GM12875 (cell line): Measurements from ENCODE around the gene HDAC11.

ENCODE experiments used
- H3K4me3 ChIP-seq: one replicate; pipeline ENCODE4 v1.5.1; 2011; ENCODE audit warnings: low read depth, low read length, control low read depth
- TF ChIP-seq, protein P1 (sequence below): IDR thresholded peaks from 2 replicates; pipeline ENCODE4 v1.5.1; 2011; ENCODE audit warnings: low read depth, mild to moderate bottlenecking, control low read depth, inconsistent platforms, low read length, moderate library complexity, borderline replicate concordance; ENCODE audit not compliant: insufficient read depth

HDAC11 gene

DNA sequence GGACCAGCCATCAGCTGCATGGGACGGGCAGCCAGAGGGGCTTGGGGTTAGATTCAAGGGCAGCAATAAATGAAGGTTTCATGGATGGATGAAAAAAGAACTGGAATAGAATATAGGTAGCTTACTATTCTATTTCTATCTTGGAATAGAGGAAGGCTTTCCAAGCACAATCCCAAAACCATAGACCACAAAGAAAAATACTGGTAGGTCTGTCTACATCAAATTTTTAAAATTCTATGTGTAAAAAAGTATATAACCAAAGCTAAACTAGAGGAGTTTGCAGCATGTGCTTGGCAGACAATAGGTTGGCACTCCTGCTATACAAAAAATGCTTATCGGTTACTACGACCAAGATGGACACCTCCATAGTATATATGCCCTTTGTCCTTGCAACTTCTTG lies 61.6 kb downstream of the HDAC11 start:
- TF ChIP-seq, protein P1, sequence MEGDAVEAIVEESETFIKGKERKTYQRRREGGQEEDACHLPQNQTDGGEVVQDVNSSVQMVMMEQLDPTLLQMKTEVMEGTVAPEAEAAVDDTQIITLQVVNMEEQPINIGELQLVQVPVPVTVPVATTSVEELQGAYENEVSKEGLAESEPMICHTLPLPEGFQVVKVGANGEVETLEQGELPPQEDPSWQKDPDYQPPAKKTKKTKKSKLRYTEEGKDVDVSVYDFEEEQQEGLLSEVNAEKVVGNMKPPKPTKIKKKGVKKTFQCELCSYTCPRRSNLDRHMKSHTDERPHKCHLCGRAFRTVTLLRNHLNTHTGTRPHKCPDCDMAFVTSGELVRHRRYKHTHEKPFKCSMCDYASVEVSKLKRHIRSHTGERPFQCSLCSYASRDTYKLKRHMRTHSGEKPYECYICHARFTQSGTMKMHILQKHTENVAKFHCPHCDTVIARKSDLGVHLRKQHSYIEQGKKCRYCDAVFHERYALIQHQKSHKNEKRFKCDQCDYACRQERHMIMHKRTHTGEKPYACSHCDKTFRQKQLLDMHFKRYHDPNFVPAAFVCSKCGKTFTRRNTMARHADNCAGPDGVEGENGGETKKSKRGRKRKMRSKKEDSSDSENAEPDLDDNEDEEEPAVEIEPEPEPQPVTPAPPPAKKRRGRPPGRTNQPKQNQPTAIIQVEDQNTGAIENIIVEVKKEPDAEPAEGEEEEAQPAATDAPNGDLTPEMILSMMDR: no peak
- no peak overlapping the region for H3K4me3 ChIP-seq

DNA sequence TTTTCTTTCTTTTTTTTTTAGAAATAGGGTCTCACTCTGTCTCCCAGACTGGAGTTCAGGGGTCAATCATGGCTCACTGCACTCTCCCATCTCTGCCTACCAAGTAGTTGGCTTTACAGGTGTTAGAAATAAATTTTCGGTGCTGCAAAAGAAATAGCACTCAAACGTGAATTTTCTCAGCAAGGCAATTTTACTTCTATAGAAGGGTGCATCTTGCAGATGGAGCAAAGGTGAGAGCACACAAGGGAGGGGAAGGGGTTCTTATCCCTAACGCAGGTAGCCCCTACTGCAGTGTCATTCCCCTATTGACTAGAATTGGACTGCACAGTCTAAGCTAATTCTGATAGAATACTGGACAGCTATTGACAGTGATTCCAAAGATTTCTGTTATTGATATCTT lies 62.0 kb downstream of the HDAC11 start:
- TF ChIP-seq, protein P1: no peak
- H3K4me3 ChIP-seq: no peak overlapping the region

DNA sequence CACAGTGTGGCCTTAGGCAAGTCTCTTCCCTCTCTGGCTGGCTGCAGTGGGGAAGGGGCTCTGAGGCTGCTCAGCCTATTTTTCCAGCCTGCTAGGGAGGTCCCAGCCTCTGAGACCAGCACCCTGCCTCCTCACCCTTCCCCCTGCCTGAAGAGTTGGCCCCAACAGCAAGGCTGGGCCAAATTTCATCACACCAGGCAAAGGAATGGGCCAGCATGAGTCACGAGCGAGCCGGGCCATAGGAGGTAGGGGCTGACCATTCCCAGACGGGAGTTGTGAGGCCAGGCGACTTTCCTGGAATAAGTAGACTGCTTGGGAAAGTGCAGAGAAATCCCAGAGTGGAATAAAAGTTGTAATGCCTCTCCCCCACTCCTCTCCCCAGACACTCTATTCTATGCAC lies 63.1 kb downstream of the HDAC11 start:
- TF ChIP-seq, protein P1: no peak

DNA sequence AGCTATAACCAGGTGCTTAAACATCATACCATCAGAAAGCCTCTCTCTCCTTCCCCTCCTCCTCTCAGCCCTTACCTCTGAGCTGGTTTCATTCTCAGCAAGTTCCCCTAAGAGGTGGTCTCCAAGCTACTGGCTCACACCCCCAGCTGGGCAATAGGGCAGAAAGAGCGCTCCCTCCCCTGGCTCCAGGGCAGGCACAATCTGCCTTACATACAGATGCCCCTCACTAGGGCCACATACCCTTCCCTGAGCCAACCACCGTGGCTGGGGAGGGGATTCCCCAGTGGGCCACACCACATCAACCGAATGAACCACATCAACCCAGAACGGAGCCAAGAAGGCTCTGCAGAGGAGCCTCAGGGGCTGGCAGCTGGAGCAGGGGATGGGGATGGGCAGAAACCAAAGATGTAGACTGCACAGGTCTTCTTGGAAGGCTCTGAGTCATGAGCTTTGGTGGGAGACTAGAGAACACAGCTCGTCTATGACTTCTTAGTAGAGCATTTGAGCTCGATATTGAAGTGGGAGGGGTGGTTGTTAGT lies 64.3 kb downstream of the HDAC11 start:
- no peak overlapping the region for H3K4me3 ChIP-seq
- TF ChIP-seq, protein P1: no peak

More for the DNA sequence above, 63.1 kb downstream of the HDAC11 start:
- no peak overlapping the region for H3K4me3 ChIP-seq

DNA sequence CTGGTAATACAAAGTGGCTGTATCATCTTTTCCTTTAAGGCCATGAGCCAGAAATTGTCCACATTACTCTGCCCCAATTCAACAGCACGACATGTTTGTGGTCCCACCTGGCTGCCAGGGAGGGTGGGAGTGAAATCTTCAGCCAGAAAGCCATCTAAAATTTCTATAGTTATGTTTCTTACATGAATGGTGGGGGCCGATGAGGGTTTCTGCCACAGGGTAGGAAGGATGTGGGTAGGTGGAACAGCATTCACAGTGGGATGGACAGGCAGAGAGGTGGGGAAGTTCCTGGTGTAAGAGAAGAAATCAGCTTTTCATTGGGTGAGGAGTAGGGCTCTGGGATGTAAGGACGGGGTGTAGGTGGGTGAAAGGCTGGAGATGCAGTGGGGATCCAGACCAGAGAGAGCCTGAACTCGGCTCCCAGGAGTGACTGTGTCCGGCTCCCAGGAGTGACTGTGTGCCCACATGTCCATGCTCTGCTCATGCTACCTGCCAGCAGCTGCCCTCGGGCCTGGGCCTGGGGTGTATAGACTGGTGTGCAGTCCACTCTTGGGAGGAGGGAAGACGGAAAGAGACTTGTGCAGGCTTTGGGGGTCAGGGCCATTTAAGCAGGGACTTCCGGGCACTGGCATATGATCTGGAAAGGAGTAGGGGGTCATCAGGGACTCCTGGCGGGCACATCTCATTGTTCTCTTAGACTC lies 65.0 kb downstream of the HDAC11 start:
- no peak overlapping the region for H3K4me3 ChIP-seq
- TF ChIP-seq, protein P1: no peak

DNA sequence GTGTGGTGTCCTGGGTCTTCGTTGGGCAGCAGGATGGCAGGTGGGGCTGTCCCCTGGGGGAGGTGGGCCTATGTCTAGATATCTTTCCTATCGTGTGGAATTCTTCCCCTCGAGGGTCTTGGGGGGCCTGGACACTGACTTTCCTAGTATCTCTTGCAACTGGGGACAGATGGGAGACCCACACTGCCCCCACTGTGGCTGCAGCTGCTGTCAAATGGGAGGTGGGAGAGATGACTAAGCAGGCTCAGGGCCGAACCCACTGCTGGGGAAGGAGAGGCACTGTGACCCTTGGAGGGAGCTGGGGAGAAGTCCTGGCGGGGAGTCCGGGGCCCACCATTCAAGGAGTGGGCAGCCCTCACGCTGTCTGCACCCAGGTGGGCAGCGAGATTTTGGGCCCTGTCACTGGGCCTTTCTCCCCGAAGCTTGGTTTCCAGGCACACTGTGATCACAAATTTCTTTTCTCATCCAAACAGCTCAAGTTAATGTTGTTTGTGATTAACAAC lies 65.9 kb downstream of the HDAC11 start:
- no peak overlapping the region for H3K4me3 ChIP-seq
- TF ChIP-seq, protein P1: no peak

DNA sequence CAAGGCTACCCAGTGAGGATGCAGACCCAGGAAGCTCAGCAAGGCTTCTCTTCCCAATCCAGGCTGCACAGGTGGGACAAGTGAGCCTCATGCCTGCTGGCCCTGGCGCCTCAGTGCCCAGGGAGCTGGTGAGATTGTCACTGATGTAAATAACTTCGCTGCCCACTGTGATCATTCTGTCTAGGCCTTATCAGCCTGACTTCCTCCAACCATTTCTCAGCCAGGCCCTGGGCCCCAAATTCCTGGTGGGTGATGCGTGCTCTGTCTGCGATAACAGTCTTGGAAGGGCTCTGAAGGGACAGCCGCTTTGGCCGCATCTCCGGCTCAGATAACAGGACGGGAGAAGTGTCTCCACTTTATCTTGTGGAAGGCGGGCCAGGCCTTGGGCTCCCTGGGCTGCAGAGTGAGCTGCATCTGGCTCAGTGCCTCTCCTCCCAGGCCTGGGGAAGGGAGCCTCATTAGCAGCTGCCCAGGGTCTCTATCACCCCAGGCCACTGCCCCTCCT lies 66.6 kb downstream of the HDAC11 start:
- TF ChIP-seq, protein P1: no peak

More for the DNA sequence above, 66.6 kb downstream of the HDAC11 start:
- no peak overlapping the region for H3K4me3 ChIP-seq
